Psoas muscle (tissue), 8 donors: Measurements from ENCODE around the gene WDR86. TPM values are rescaled to one million over a fixed set of nuclear protein-coding genes. Genes with fewer than 3 reads are reported as not detected.

Source experiments
- ATAC-seq, 4 donors: fragments of 200-7000 bp; cut with Tn5 transposase; one replicate each; pipeline ENCODE4 v1.9.1; 2020; ENCODE audit warnings: moderate library complexity in 3 of 4, mild to moderate bottlenecking in 2 of 4
- DNase-seq, 2 donors: peaks; one replicate each; pipeline ENCODE4 v3.0.0-alpha.2; 2020
- H3K27ac ChIP-seq: fragments of 200-600 bp; one replicate; pipeline ENCODE4 v1.8.0; 2022
- H3K27me3 ChIP-seq, 3 donors: fragments of 200-600 bp in 1 of 3; one replicate each; pipeline versions ENCODE4 v1.6.1 to v1.8.0; 2013 to 2022; ENCODE audit warnings: low read length in 2 of 3, mild to moderate bottlenecking in 2 of 3, moderate library complexity in 1 of 3; ENCODE audit not compliant: insufficient read depth in 3 of 3
- H3K36me3 ChIP-seq, 2 donors: fragments of 200-600 bp in 1 of 2; one replicate each; pipeline versions ENCODE4 v1.6.1 to v1.8.0; 2013 to 2022; ENCODE audit warnings: low read depth in 1 of 2, mild to moderate bottlenecking in 1 of 2, moderate library complexity in 1 of 2; ENCODE audit not compliant: insufficient read depth in 1 of 2
- H3K4me1 ChIP-seq: fragments of 200-600 bp; one replicate; pipeline ENCODE4 v1.8.0; 2022
- H3K4me3 ChIP-seq: fragments of 200-600 bp; one replicate; pipeline ENCODE4 v1.8.0; 2022; ENCODE audit warnings: mild to moderate bottlenecking
- H3K9me3 ChIP-seq: fragments of 200-600 bp; one replicate; pipeline ENCODE4 v1.8.0; 2022
- WGBS, 3 donors: extraction: QIAGEN DNeasy Blood & Tissue Kit; methylation state at CpG; one replicate each; pipeline versions ENCODE4 v1.1.6 to v1.1.7; 2013; 5-methylcytosine and 5-hydroxymethylcytosine counted together
- intact Hi-C, 2 donors: fragments of 100-400 bp; cut with DNase I; formaldehyde crosslinking; loops; one replicate each; pipeline versions ENCODE4 v1.11.0 to v1.14.2; 2022
- polyA plus RNA-seq, 3 donors: library from polyadenylated mRNA; stranded (reverse); fragments of 200-250 nt; gene quantifications; one replicate each; pipeline ENCODE4 v1.2.3, GENCODE V29; 2013
- total RNA-seq, 4 donors: library from RNA; stranded (reverse); fragmentation: NEBNext Ultra II Directional in 2 of 4; extraction: Animal tissue kit (Norgen Biotek cat#: 25700) in 2 of 4; gene quantifications; one replicate each; pipeline versions ENCODE4 v1.2.1 to v1.2.4, GENCODE V29; 2021 to 2023
- TF ChIP-seq, protein P1 (sequence below): fragments of 200-600 bp; IDR thresholded peaks from one replicate; pipeline ENCODE4 v1.8.0; 2022; ENCODE audit warnings: antibody characterized with exemption
- donor health status: healthy with polysubstance abuse.
- donor health status: DM: no; HTN: no; CAD: no; lungs with moderate emphysema.
- donor health status: Bipolar disorder and iron deficiency.
- donor health status: healthy.
- donor health status: DM: yes; HTN: yes; CAD: no.
- donor health status: DM: no; HTN: no; CAD: no.
- donor health status: DM: no; HTN: no; CAD: no.
- donor health status: DM: yes; HTN: yes; CAD: no.

The WDR86 gene
- total and polyA plus RNA-seq, 7 donors, result 0.03 to 0.44 (median 0.29) TPM; not detected in 2

DNA sequence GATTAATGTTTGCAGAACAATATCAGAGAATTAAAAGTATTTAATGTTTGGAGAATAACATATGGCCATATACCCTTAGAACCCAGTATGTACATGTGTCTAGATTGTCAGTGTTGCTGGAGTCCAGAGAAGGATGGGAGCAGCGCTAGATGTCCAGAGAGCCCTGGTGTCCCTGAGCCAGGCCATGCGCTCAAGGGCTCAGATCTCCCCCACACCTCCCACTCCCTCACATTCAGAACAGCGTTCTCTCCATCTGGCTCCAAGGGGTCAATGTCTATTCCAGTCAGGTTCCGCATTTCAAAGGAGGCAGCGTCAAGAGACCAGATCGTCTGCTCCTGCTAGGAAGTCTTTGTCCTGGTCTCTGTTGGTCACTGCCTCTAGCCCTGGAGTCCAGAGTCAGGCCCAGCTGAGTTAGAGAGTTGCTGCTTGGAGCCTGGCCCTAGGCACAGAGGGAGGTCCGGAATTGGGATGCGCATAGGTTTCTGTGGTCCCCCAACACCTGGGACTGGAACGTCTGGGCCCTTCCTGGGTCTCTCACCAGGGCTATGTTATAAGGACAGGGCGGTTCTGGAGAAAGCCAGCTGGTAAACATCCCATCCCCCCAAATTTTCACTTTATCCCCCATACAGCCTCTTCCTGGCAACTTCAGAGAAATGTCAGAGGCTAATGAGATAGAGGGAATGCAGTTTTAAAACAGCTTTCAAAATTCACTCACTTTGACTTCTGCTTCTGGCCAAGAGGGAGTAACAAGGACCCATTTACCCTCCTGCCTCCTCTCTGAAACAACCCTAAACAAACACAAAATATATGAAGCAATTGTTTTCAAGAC, 6.5 kb upstream of the WDR86 start:
- WGBS, 3 donors, result 69 to 80% (median 75%) methylated on average over 10 of the region's 10 CpGs
- TF ChIP-seq, protein P1, sequence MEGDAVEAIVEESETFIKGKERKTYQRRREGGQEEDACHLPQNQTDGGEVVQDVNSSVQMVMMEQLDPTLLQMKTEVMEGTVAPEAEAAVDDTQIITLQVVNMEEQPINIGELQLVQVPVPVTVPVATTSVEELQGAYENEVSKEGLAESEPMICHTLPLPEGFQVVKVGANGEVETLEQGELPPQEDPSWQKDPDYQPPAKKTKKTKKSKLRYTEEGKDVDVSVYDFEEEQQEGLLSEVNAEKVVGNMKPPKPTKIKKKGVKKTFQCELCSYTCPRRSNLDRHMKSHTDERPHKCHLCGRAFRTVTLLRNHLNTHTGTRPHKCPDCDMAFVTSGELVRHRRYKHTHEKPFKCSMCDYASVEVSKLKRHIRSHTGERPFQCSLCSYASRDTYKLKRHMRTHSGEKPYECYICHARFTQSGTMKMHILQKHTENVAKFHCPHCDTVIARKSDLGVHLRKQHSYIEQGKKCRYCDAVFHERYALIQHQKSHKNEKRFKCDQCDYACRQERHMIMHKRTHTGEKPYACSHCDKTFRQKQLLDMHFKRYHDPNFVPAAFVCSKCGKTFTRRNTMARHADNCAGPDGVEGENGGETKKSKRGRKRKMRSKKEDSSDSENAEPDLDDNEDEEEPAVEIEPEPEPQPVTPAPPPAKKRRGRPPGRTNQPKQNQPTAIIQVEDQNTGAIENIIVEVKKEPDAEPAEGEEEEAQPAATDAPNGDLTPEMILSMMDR, result no peak

DNA sequence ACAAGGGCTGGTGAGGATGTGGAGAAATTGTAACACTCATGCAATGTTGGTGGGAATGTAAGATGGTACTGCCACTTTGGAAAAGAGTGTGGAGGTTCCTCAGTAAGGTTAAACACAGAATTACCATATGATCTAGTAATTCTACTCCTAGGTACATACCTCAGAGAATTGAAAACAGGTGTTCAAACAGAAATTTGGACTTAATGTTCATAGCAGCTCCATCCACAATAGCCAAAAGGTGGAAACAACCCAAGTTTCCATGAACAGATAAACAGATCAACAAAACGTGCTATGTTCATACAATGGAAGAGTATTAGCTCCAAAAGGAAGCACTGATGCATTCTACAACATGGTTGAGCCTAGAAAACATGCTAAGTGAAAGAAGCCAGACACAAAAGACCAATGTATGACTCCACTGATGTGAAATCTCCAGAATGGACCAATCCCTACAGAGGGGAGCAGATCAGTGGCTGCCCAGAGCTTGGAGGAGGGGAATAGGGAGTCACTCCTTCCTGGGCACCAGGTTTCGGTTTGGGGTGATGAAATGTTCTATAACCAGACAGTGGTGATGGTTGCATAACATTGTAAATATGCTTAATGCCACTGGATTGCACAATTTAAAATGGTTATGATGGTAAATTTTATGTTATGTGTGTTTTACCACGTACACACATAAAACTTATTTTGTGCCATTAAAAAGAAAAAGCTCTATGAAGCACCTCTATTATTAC, 5.7 kb upstream of the WDR86 start:
- TF ChIP-seq, protein P1, result no peak
- no peak overlapping the region for H3K4me3 ChIP-seq

More for the DNA sequence above, 6.5 kb upstream of the WDR86 start:
- DNase-seq, result no peak
- no peak overlapping the region for H3K27ac ChIP-seq
- no peaks in the 10 kb centered on the region for H3K4me1 ChIP-seq
- H3K36me3 ChIP-seq, result no peaks in the 10 kb centered on the region
- H3K27me3 ChIP-seq, result peaks cover 0 to 20% (median 10%) of the 10 kb centered on the region in 3 donors
- peaks cover 6% of the 10 kb centered on the region for H3K9me3 ChIP-seq
- no peak overlapping the region for H3K4me3 ChIP-seq
- intact Hi-C loops, result no loop called here
- ATAC-seq, result no peak

DNA sequence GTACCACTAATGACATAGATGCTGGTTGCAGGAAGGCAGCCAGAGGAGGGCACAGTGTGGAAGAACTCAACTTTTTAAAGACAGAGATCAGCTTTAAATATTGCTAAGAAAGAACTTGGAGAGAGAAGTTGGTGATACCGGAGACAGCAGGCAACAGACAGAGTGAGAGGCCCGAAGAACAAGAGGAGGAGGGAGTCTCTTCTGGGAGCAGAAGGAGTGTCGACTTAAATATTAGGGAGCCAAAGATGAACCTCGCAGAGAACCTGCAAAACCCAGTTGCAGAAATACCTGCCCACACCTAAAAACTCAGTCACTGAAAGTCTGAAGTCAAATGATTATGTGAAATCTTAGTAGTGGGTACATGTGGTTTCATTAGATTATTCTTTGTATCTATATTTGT, 3.4 kb upstream of the WDR86 start:
- no peak for ATAC-seq
- Histone ChIP-seq H3K4me1 (peaks cover 10% of the 10 kb centered on the region), H3K27ac (no peak overlapping the region), H3K9me3 (no peaks in the 10 kb centered on the region), H3K36me3 (no peaks in the 10 kb centered on the region), H3K27me3 (peaks cover 0 to 51% (median 19%) of the 10 kb centered on the region in 3 donors), H3K4me3 (no peak overlapping the region)
- 85 to 88% (median 87%) methylated on average over 4 of the region's 4 CpGs for WGBS, 3 donors
- TF ChIP-seq, protein P1, result no peak
- intact Hi-C loops, result no loop called here
- DNase-seq, result no peak

More for the DNA sequence above, 5.7 kb upstream of the WDR86 start:
- DNase-seq (peak in 1 of 2 donors; percentile 8), ATAC-seq (no peak)
- Histone ChIP-seq H3K9me3 (peaks cover 6% of the 10 kb centered on the region), H3K36me3 (no peaks in the 10 kb centered on the region), H3K27me3 (peaks cover 0 to 28% (median 13%) of the 10 kb centered on the region in 3 donors), H3K4me1 (no peaks in the 10 kb centered on the region), H3K27ac (no peak overlapping the region)
- 69 to 75% (median 70%) methylated on average over 3 of the region's 3 CpGs for WGBS, 3 donors
- intact Hi-C loops, result no loop called here

DNA sequence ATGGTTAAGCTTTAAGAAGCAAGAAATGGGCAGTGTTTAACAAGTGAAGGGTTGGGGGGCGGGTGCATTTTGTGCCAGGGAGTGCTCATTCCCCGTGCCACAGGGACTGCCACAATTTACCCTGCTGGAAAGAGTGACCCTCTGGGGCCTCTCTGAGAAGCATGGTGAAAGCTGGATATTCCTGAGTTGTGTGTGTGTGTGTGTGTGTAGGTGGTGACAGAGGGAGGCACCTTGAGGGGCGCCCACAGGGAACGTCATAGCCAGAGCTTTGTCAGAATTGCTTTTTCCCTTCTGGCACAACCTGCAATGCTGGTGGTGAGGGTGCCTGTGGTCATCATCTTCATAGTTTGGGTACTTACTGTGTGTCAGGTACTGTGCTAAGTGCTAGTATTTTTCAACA, 2.5 kb upstream of the WDR86 start:
- Histone ChIP-seq H3K27me3 (peaks cover 0 to 55% (median 19%) of the 10 kb centered on the region in 3 donors), H3K27ac (no peak overlapping the region), H3K4me1 (peaks cover 10% of the 10 kb centered on the region), H3K9me3 (no peaks in the 10 kb centered on the region), H3K36me3 (no peaks in the 10 kb centered on the region), H3K4me3 (no peak overlapping the region)
- DNase-seq, result peak in 1 of 2 donors; percentile 2
- WGBS, 3 donors, result 77 to 87% (median 82%) methylated on average over 4 of the region's 4 CpGs
- intact Hi-C loops, result no loop called here
- TF ChIP-seq, protein P1, result no peak
- ATAC-seq, result no peak
